CD4-positive, alpha-beta T cell treated with Interleukin-2 at 100 ng/mL for 4 hours (primary cell): ENCODE results near the gene CARMIL3.
"Not testable (repeated sequence)": the region's sequence is repeated elsewhere in the genome, so short reads cannot be mapped to it uniquely, and the experiment has no call there.

Experiments used
- DNase-seq: peaks from one replicate; pipeline ENCODE4 v3.0.0-alpha.2; 2020; ENCODE audit warnings: low spot score

The CARMIL3 gene

GRCh38 chr14:24095271-24096068 lies 43.7 kb downstream of the CARMIL3 start:
- peak; percentile 17 for DNase-seq

GRCh38 chr14:24096545-24097181 lies 44.9 kb downstream of the CARMIL3 start:
- DNase-seq = no peak

GRCh38 chr14:24098229-24098926 lies 46.6 kb downstream of the CARMIL3 start:
- no peak for DNase-seq

GRCh38 chr14:24098927-24099813 lies 47.4 kb downstream of the CARMIL3 start:
- no peak for DNase-seq

- DNase-seq = no peak
Observed at GRCh38 chr14:24100197-24100981, 48.6 kb downstream of the CARMIL3 start.

GRCh38 chr14:24100982-24101494 lies 49.2 kb downstream of the CARMIL3 start:
- no peak for DNase-seq

GRCh38 chr14:24102357-24103048 lies 50.7 kb downstream of the CARMIL3 start:
- DNase-seq = no peak

- DNase-seq = no peak
Observed at GRCh38 chr14:24103451-24103850, 51.6 kb downstream of the CARMIL3 start.

GRCh38 chr14:24105609-24106239 lies 53.9 kb downstream of the CARMIL3 start:
- not testable (repeated sequence) for DNase-seq

GRCh38 chr14:24106672-24107271 lies 55.0 kb downstream of the CARMIL3 start:
- DNase-seq = no peak

- DNase-seq = no peak
Observed at GRCh38 chr14:24108336-24108874, 56.6 kb downstream of the CARMIL3 start.

GRCh38 chr14:24110060-24110459 lies 58.3 kb downstream of the CARMIL3 start:
- no peak for DNase-seq

- no peak for DNase-seq
Observed at GRCh38 chr14:24110523-24110922, 58.7 kb downstream of the CARMIL3 start.

GRCh38 chr14:24113379-24113800 lies 61.6 kb downstream of the CARMIL3 start:
- no peak for DNase-seq

GRCh38 chr14:24113801-24114531 lies 62.2 kb downstream of the CARMIL3 start:
- DNase-seq = peak; percentile 80

GRCh38 chr14:24114532-24115421 lies 63.0 kb downstream of the CARMIL3 start, which contains the start of the genes DCAF11 and NRL:
Gene DCAF11, plus strand, starts transcription at chr14:24114777. Its CDS starts 818 bp downstream, at chr14:24115595.
Gene NRL, minus strand, starts transcription at chr14:24114949. Its CDS starts 32,101 bp downstream, at chr14:24082848.
- DNase-seq = peak; percentile 100
